NCI-H2227 (cell line): ENCODE data around the gene KCNG2.
A peak's percentile ranks its signal among the peaks of the same experiment; 100 is the strongest.

Source experiments
- DNase-seq: peaks from one replicate; lab custom pipeline; 2025; ENCODE audit not compliant: unreplicated experiment; lab: John Stamatoyannopoulos, UW

KCNG2 gene

GRCh38 chr18:79817607-79817998, 19.9 kb downstream of the KCNG2 start:
- DNase-seq: no peak

- DNase-seq: no peak
Measured at GRCh38 chr18:79818036-79818435, 20.3 kb downstream of the KCNG2 start.

GRCh38 chr18:79818631-79819030, 20.9 kb downstream of the KCNG2 start:
- DNase-seq: no peak

GRCh38 chr18:79819064-79819967, 21.6 kb downstream of the KCNG2 start:
- no peak for DNase-seq

GRCh38 chr18:79819968-79820351, 22.2 kb downstream of the KCNG2 start:
- DNase-seq: no peak

- no peak for DNase-seq
Measured at GRCh38 chr18:79823120-79823519, 25.4 kb downstream of the KCNG2 start.

- DNase-seq: no peak
Measured at GRCh38 chr18:79825913-79826312, 28.2 kb downstream of the KCNG2 start.

- no peak for DNase-seq
Measured at GRCh38 chr18:79826966-79827365, 29.2 kb downstream of the KCNG2 start.

GRCh38 chr18:79828258-79828657, 30.5 kb downstream of the KCNG2 start:
- no peak for DNase-seq

GRCh38 chr18:79829136-79829854, 31.6 kb downstream of the KCNG2 start:
- DNase-seq: no peak

- no peak for DNase-seq
Measured at GRCh38 chr18:79832169-79832568, 34.4 kb downstream of the KCNG2 start.

GRCh38 chr18:79834834-79835233, 37.1 kb downstream of the KCNG2 start:
- no peak for DNase-seq

- DNase-seq: no peak
Measured at GRCh38 chr18:79841936-79842335, 44.2 kb downstream of the KCNG2 start.

GRCh38 chr18:79844999-79845563, 47.3 kb downstream of the KCNG2 start:
- no peak for DNase-seq

- DNase-seq: no peak
Measured at GRCh38 chr18:79846936-79847557, 49.3 kb downstream of the KCNG2 start.

- DNase-seq: no peak
Measured at GRCh38 chr18:79847606-79848293, 50.0 kb downstream of the KCNG2 start.

GRCh38 chr18:79848294-79848578, 50.5 kb downstream of the KCNG2 start:
- no peak for DNase-seq

- DNase-seq: no peak
Measured at GRCh38 chr18:79848579-79849327, 51.0 kb downstream of the KCNG2 start.

GRCh38 chr18:79849328-79850207, 51.8 kb downstream of the KCNG2 start:
- peak; percentile 17 for DNase-seq
